HEK293T (cell line): Measurements from ENCODE around the gene SH3BP5L.

Experiments used
- ARNT ChIP-seq: fragments of 450-650 bp; IDR thresholded peaks from 2 replicates; pipeline ENCODE4 v1.6.1; 2017; ENCODE audit warnings: mild to moderate bottlenecking
- BHLHE40 ChIP-seq: fragments of 450-650 bp; IDR thresholded peaks from 2 replicates; pipeline ENCODE4 v1.6.1; 2016; ENCODE audit warnings: mild to moderate bottlenecking, moderate library complexity, borderline replicate concordance
- ELF4 ChIP-seq: fragments of 450-650 bp; IDR thresholded peaks from 2 replicates; pipeline ENCODE4 v1.6.1; 2017; ENCODE audit warnings: antibody characterized with exemption
- FOXA1 ChIP-seq: fragments of 450-650 bp; IDR thresholded peaks from 2 replicates; pipeline ENCODE4 v1.6.1; 2016; ENCODE audit warnings: mild to moderate bottlenecking
- FOXK2 ChIP-seq: fragments of 450-650 bp; IDR thresholded peaks from 2 replicates; pipeline ENCODE4 v1.6.1; 2016; ENCODE audit warnings: mild to moderate bottlenecking
- HDGF ChIP-seq: fragments of 450-650 bp; IDR thresholded peaks from 2 replicates; pipeline ENCODE4 v1.6.1; 2017; ENCODE audit warnings: antibody characterized with exemption, borderline replicate concordance
- L3MBTL2 ChIP-seq: fragments of 450-650 bp; conservative IDR thresholded peaks from 2 replicates; pipeline ENCODE4 v1.6.1; 2016; ENCODE audit warnings: mild to moderate bottlenecking
- LEF1 ChIP-seq: fragments of 450-650 bp; IDR thresholded peaks from 2 replicates; pipeline ENCODE4 v1.6.1; 2017; ENCODE audit warnings: mild to moderate bottlenecking, borderline replicate concordance
- NFRKB ChIP-seq: fragments of 450-650 bp; IDR thresholded peaks from 2 replicates; pipeline ENCODE4 v1.6.1; 2016; ENCODE audit warnings: mild to moderate bottlenecking, moderate library complexity
- SP1 ChIP-seq: fragments of 450-650 bp; IDR thresholded peaks from 2 replicates; pipeline ENCODE4 v1.6.1; 2017
- SUZ12 ChIP-seq: fragments of 450-650 bp; IDR thresholded peaks from 2 replicates; pipeline ENCODE4 v1.6.1; 2016; ENCODE audit warnings: mild to moderate bottlenecking
- TARDBP ChIP-seq: fragments of 450-650 bp; IDR thresholded peaks from 2 replicates; pipeline ENCODE4 v1.6.1; 2016

DNA sequence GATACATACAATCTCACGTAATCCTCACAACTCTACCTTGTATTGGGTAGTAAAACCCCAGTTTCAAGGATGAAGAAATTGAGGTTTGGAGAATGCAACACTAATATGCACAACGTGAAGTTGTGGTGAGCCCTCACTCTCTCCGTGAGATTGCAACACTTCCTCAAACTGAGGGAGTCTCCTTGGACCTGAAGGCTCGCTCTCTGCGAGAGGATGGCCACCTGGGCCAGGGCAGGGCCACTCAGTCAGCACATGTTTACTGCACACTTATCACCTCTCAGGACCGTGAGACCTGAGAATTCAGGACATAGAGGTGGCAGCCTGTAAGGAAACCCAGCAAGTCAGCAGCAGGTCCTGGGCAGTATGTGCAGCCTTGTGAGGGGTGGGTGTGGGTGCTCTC is 8.7 kb downstream of the SH3BP5L start:
- TF ChIP-seq FOXA1 (no peak), BHLHE40 (no peak), LEF1 (no peak), SP1 (no peak), HDGF (no peak), SUZ12 (no peak), ELF4 (no peak), FOXK2 (no peak), ARNT (no peak), NFRKB (no peak), TARDBP (no peak), L3MBTL2 (no peak)
